OCI-LY7 (cell line): ENCODE data around the gene ANKRD11. TPM values are rescaled to one million over a fixed set of nuclear protein-coding genes. Genes with fewer than 3 reads are reported as not detected.

Experiments
- BruUV-seq: library from RNA; stranded (reverse); fragments of 400-500 nt; replicated peaks from 2 replicates; lab custom pipeline; 2021; lab: Mats Ljungman, UMichigan
- CTCF ChIA-PET: fragments of 300-600 bp; sonication (Branson Sonifier 250); formaldehyde crosslinking; loops from one replicate; lab custom pipeline; 2022; ENCODE audit warnings: antibody characterized with exemption; ENCODE audit not compliant: unreplicated experiment; lab: Charles Lee
- POLR2A ChIA-PET: fragments of 300-600 bp; sonication (Branson Sonifier 250); formaldehyde crosslinking; loops from one replicate; lab custom pipeline; 2022; ENCODE audit warnings: antibody characterized with exemption; lab: Charles Lee
- DNase-seq: peaks from one replicate; pipeline ENCODE4 v3.0.0-alpha.2; 2015; ENCODE audit warnings: low spot score
- H2AFZ ChIP-seq: fragments of 200-600 bp; sonication (generic), shearing (Covaris generic); 2 replicates; pipeline ENCODE4 v1.6.1; 2014; ENCODE audit warnings: mild to moderate bottlenecking, antibody characterized with exemption, low read length, moderate library complexity
- H3K27ac ChIP-seq: fragments of 200-600 bp; sonication (generic); 2 replicates; pipeline ENCODE4 v1.5.1; 2014; ENCODE audit warnings: mixed run types, low read depth, mild to moderate bottlenecking, moderate library complexity, low read length, inconsistent platforms; ENCODE audit not compliant: poor library complexity, severe bottlenecking
- H3K36me3 ChIP-seq: fragments of 200-600 bp; sonication (generic); 2 replicates; pipeline ENCODE4 v1.6.1; 2014; ENCODE audit warnings: mild to moderate bottlenecking, antibody characterized with exemption, low read length, moderate library complexity, mixed read lengths; ENCODE audit not compliant: insufficient read depth
- H3K4me1 ChIP-seq: fragments of 200-600 bp; sonication (generic); 2 replicates; pipeline ENCODE4 v1.5.1; 2014; ENCODE audit warnings: mild to moderate bottlenecking, low read length; ENCODE audit not compliant: insufficient read depth, poor library complexity, severe bottlenecking
- H3K4me2 ChIP-seq: fragments of 200-600 bp; sonication (generic); 2 replicates; pipeline ENCODE4 v1.6.1; 2014; ENCODE audit warnings: mild to moderate bottlenecking, low read length
- H3K4me3 ChIP-seq: fragments of 200-600 bp; sonication (generic); 2 replicates; pipeline ENCODE4 v1.5.1; 2014; ENCODE audit warnings: mild to moderate bottlenecking, low read depth, low read length; ENCODE audit not compliant: poor library complexity, severe bottlenecking
- H3K79me2 ChIP-seq: fragments of 200-600 bp; sonication (generic); 2 replicates; pipeline ENCODE4 v1.6.1; 2016; ENCODE audit warnings: low read depth, mild to moderate bottlenecking, low read length, moderate library complexity, mixed read lengths; ENCODE audit not compliant: insufficient read depth
- H3K9me2 ChIP-seq: fragments of 200-600 bp; sonication (generic); 2 replicates; pipeline ENCODE4 v1.6.1; 2016; ENCODE audit warnings: mild to moderate bottlenecking, low read length, mixed read lengths; ENCODE audit not compliant: insufficient read depth
- H3K9me3 ChIP-seq: fragments of 200-600 bp; sonication (generic); 2 replicates; pipeline ENCODE4 v1.6.1; 2014; ENCODE audit warnings: mild to moderate bottlenecking, mixed run types, low read length, mixed read lengths
- H4K20me1 ChIP-seq: fragments of 200-600 bp; sonication (generic); 2 replicates; pipeline ENCODE4 v1.6.1; 2014; ENCODE audit warnings: mild to moderate bottlenecking, antibody characterized with exemption, low read length, moderate library complexity, mixed read lengths; ENCODE audit not compliant: insufficient read depth
- EZH2phosphoT487 ChIP-seq: fragments of 200-600 bp; sonication (generic); IDR thresholded peaks from 2 replicates; pipeline ENCODE4 v1.6.1; 2018; ENCODE audit warnings: low read depth, borderline replicate concordance, mild to moderate bottlenecking, mixed run types, antibody characterized with exemption, low read length, moderate library complexity, mixed read lengths
- intact Hi-C: fragments of 100-400 bp; cut with micrococcal nuclease; formaldehyde crosslinking; loops from one replicate; pipeline ENCODE4 v1.10.0; 2022; ENCODE audit not compliant: unreplicated experiment
- total RNA-seq, 2 experiments: library from RNA; depleted of rRNA in 1 of 2; stranded (reverse); fragments of >200 nt in 1 of 2; shearing (Covaris generic) in 1 of 2; gene quantifications; 2 replicates each; pipeline ENCODE4 v1.2.3, GENCODE V29; 2014 to 2022
- TF ChIP-seq, protein P1 (sequence below): fragments of 200-600 bp; sonication (generic); conservative IDR thresholded peaks from 2 replicates; pipeline ENCODE4 v1.5.1; 2014; ENCODE audit warnings: mild to moderate bottlenecking, antibody characterized with exemption, low read length, moderate library complexity, mixed read lengths

ANKRD11 gene
- total RNA-seq, 2 experiments from 2014 or later = 89.1 to 251 TPM

DNA sequence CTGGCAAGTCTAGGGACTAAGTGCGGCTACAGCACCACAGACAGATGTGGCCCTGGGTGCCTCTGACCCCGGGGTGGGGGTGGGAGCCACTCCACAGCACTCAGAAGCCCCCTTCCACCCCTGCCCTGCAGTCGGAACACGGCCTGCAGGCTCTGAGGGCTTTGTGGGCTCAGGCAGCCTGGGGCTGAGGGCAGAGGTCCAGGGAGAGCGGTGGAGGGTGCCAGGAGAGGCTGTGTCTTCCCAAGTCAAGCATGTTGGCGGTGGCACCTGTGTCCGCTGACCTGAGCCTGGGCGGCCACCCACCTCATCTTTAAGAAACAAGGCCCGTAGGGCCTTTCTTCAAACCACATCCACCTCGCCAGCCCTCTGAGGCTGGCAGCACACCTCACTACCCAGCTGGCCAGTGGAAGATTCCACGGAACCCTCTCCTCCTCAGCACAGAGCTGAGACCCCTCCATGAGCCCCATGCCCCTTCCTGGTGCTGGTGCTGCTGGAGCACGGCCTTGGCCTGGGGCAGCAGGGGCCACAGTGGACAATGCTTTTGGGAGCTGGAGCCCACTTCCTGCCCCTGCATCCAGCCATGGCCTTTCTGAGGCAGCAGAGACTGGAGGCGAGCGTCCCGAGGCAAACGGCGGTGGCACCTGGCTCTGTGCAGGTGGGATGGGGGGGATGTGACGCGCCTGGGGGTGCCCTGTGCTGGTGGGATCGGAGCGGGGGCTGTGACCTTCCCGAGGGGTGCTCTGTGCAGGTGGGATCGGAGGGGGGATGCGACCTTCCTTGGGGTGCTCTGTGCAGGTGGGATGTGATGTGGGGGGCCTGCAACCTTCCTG is 195.1 kb downstream of the ANKRD11 start:
- no peaks in the 10 kb centered on the region for H4K20me1 ChIP-seq
- DNase-seq = no peak
- H3K9me2 ChIP-seq = no peaks in the 10 kb centered on the region
- H3K4me1 ChIP-seq = no peaks in the 10 kb centered on the region
- no peak overlapping the region for H3K4me3 ChIP-seq
- intact Hi-C loops = no loop called here
- H3K9me3 ChIP-seq = no peaks in the 10 kb centered on the region
- no peak overlapping the region for H3K27ac ChIP-seq
- ChIA-PET POLR2A (no interaction called here), CTCF (no interaction called here)
- H3K36me3 ChIP-seq = peaks cover 26% of the 10 kb centered on the region; the same call in 1 of the 2 replicates
- BruUV-seq = no TSS peak
- H3K79me2 ChIP-seq = peaks cover 4% of the 10 kb centered on the region; the same call in 1 of the 2 replicates
- no peak overlapping the region for H2AFZ ChIP-seq
- no peak for TF ChIP-seq EZH2phosphoT487
- TF ChIP-seq, protein P1, sequence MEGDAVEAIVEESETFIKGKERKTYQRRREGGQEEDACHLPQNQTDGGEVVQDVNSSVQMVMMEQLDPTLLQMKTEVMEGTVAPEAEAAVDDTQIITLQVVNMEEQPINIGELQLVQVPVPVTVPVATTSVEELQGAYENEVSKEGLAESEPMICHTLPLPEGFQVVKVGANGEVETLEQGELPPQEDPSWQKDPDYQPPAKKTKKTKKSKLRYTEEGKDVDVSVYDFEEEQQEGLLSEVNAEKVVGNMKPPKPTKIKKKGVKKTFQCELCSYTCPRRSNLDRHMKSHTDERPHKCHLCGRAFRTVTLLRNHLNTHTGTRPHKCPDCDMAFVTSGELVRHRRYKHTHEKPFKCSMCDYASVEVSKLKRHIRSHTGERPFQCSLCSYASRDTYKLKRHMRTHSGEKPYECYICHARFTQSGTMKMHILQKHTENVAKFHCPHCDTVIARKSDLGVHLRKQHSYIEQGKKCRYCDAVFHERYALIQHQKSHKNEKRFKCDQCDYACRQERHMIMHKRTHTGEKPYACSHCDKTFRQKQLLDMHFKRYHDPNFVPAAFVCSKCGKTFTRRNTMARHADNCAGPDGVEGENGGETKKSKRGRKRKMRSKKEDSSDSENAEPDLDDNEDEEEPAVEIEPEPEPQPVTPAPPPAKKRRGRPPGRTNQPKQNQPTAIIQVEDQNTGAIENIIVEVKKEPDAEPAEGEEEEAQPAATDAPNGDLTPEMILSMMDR = no peak
- H3K4me2 ChIP-seq = no peak overlapping the region

DNA sequence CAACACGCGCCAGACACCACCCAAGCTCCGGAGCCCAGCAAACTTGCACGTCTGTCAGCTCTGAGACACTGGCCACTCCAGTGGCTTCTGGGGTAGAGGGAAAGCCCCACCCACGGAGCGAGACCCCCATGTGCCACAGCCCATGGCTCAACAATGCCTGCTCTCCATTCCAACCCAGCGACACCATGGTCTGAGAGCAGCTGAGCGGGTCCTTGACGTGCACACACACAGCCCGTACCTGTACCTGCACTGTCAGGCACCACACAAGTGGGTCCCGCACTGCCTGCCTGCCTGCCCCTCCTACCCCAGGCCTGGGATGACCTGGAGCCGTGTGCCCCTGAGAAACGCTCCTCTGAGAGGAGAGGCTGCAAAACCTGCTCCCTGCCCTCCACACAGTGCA is 195.9 kb downstream of the ANKRD11 start:
- no peak for DNase-seq
- Histone ChIP-seq H3K79me2 (peaks cover 4% of the 10 kb centered on the region; the same call in 1 of the 2 replicates), H3K36me3 (peaks cover 29% of the 10 kb centered on the region; the same call in 1 of the 2 replicates), H3K9me2 (no peaks in the 10 kb centered on the region), H3K4me2 (no peak overlapping the region), H3K4me1 (no peaks in the 10 kb centered on the region), H4K20me1 (no peaks in the 10 kb centered on the region), H3K9me3 (no peaks in the 10 kb centered on the region), H2AFZ (no peak overlapping the region), H3K27ac (no peak overlapping the region), H3K4me3 (no peak overlapping the region)
- intact Hi-C loops = no loop called here
- POLR2A ChIA-PET = no interaction called here
- BruUV-seq = no TSS peak
- CTCF ChIA-PET = interaction anchor here (0.6 kb wide), 1 partner anchor 102 kb away, joined by 3 read pairs; no protein-coding TSS in a partner anchor
- TF ChIP-seq, protein P1 = no peak
- no peak for TF ChIP-seq EZH2phosphoT487
